HG02798 (cell line): ENCODE results near the gene RAB5A.
"Not testable (repeated sequence)": the region's sequence is repeated elsewhere in the genome, so short reads cannot be mapped to it uniquely, and the experiment has no call there.

Source experiments
- ATAC-seq: cut with Tn5 transposase; IDR thresholded peaks from one replicate; pipeline ENCODE4 v1.9.1; 2021; ENCODE audit warnings: mild to moderate bottlenecking; ENCODE audit not compliant: unreplicated experiment, poor library complexity

The RAB5A gene

GRCh38 chr3:20016076-20016475 lies 69.2 kb downstream of the RAB5A start:
- ATAC-seq = not testable (repeated sequence)

- no peak for ATAC-seq
Observed at GRCh38 chr3:20022954-20023622, 76.2 kb downstream of the RAB5A start.

DNA sequence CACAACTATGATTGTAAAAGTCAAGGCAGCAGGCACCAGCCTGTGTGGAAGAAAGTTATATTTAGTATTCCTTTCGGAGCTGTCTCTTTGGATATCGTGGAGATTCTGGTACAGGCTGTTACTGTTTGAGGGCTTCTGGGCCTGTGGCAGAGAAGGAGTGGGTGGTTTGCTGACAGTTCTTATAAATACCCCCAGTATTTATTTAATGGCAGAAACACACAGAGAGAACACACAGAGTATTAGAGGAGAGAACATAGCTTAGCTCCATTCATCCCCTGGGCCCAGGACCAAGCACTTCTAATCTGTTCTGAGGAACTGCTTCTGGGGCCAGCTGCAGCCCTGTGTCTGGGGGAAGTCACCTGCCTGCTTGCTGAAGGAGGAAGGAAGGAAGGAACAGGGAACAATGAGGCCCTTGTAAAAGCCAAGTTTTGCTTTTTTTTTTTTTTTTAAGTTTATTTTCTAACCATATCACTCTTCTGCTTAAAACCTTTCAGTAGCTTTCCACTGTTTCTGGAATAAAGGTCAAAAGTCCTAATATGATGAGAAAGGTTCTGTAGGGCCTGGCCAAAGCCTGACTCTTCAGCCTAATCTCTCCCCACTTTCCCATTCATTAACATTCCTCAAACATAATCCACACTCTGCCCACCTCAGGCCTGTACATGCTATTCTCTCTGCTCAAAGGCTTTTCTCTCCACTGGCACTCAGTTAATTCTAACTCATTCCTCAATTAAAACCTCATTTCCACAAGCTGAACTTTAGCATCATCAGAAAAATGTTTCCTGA lies 76.9 kb downstream of the RAB5A start:
- ATAC-seq = no peak

DNA sequence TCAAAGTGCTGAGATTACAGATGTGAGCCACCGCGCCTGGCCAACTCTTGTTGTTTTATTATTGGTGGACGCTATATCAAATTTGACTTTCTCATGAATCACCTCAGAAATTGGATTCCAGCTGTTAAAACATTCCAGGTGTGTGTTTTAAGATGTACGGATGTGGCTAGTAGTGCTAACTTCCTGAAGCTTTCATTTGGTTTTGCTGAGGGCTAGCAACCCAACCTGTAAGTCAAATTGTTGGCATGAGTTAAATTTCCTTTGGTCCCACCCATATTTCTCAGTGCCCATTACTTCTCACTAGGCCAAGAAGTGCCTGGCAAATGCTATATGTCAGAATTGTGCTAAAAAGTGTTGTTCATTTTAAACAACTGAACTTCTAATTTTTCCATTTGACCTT lies 80.2 kb downstream of the RAB5A start:
- ATAC-seq = no peak

DNA sequence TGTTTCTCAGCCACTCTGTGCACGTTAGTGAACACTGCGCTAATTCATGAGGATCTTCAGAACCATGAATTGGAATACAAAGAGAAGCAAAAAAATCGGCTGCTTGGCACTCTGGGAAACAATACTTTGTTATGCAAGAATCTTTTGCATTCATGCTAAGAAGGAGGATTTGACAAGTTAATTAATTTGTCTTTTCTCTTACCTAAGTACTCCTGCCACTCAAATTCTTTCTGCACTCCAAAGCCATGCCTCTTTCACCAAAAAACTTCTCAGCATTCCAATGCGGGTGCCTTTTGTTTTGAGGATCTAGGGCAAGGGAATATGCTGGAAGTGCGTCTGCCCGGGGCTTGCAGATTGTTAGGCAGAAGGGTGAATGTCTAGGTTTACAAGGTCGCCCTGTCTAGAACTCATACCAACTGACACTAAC lies 82.0 kb downstream of the RAB5A start:
- ATAC-seq = no peak

DNA sequence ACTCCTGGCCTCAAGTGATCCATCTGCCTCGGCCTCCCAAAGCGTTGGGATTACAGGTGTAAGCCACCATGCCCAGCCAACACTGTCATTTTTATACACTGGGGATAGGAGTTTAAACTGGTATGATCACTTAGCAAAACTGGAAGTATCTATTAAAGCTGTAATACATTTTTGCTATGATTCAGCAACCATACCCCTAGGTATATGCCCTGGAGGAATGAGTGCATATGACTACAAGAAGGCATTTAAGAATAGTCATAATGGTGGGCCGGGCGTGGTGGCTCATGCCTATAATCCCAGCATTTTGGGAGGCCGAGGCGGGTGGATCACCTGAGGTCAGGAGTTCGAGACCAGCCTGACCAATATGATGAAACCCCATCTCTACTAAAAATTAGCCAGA lies 85.0 kb downstream of the RAB5A start:
- not testable (repeated sequence) for ATAC-seq
